ENCODE data around the gene TRAF3IP3.

The TRAF3IP3 gene
- long read RNA-seq, donor 1 = 0 reads
- long read RNA-seq, donor 2 = 0 reads
- long read RNA-seq, donor 3 = 0 reads
- long read RNA-seq, donor 4 = 0 reads
- long read RNA-seq, donor 5 = 0 reads
- long read RNA-seq, donor 6, partial matches to known transcripts = 8 of 8 reads
- long read RNA-seq, donor 6, other reads (novel, unspliced or antisense) = 0 of 8 reads
- long read RNA-seq, donor 7 = 0 reads
- long read RNA-seq, donor 8, partial matches to known transcripts = 5 of 5 reads
- long read RNA-seq, donor 8, other reads (novel, unspliced or antisense) = 0 of 5 reads

- DNase-seq = no peak
These were observed at the start of gene TRAF3IP3 for GRCh38 chr1:209755926-209756614. Gene TRAF3IP3 (plus strand): TSS chr1:209756053. CDS start chr1:209760040, 3,987 bp downstream.

- DNase-seq = no peak
These were observed 49.2 kb upstream of the TRAF3IP3 start for GRCh38 chr1:209706622-209707021.

GRCh38 chr1:209707308-209707707 lies 48.5 kb upstream of the TRAF3IP3 start:
- DNase-seq = no peak

GRCh38 chr1:209708297-209708696 lies 47.6 kb upstream of the TRAF3IP3 start:
- no peak for DNase-seq

- DNase-seq = no peak
These were observed 45.8 kb upstream of the TRAF3IP3 start for GRCh38 chr1:209710093-209710492.

- DNase-seq = no peak
These were observed 45.0 kb upstream of the TRAF3IP3 start for GRCh38 chr1:209710847-209711246.

GRCh38 chr1:209714338-209714737 lies 41.5 kb upstream of the TRAF3IP3 start:
- DNase-seq = no peak

- DNase-seq = no peak
These were observed 40.5 kb upstream of the TRAF3IP3 start for GRCh38 chr1:209715314-209715713.

- no peak for DNase-seq
These were observed 38.0 kb upstream of the TRAF3IP3 start for GRCh38 chr1:209717818-209718217.

- DNase-seq = no peak
These were observed 35.5 kb upstream of the TRAF3IP3 start for GRCh38 chr1:209720326-209720725.

- no peak for DNase-seq
These were observed 35.0 kb upstream of the TRAF3IP3 start for GRCh38 chr1:209720826-209721225.

- no peak for DNase-seq
These were observed 34.5 kb upstream of the TRAF3IP3 start for GRCh38 chr1:209721323-209721722.

- DNase-seq = no peak
These were observed 32.6 kb upstream of the TRAF3IP3 start for GRCh38 chr1:209723265-209723664.

- no peak for DNase-seq
These were observed 31.8 kb upstream of the TRAF3IP3 start for GRCh38 chr1:209723756-209724693.

GRCh38 chr1:209727286-209727685 lies 28.6 kb upstream of the TRAF3IP3 start:
- DNase-seq = no peak

- DNase-seq = no peak
These were observed 28.1 kb upstream of the TRAF3IP3 start for GRCh38 chr1:209727785-209728184.

GRCh38 chr1:209728466-209728865 lies 27.4 kb upstream of the TRAF3IP3 start:
- no peak for DNase-seq

GRCh38 chr1:209729436-209729835 lies 26.4 kb upstream of the TRAF3IP3 start:
- no peak for DNase-seq

- DNase-seq = no peak
These were observed 23.1 kb upstream of the TRAF3IP3 start for GRCh38 chr1:209732725-209733124.

- DNase-seq = no peak
These were observed 22.3 kb upstream of the TRAF3IP3 start for GRCh38 chr1:209733409-209734192.

GRCh38 chr1:209736490-209737117 lies 19.2 kb upstream of the TRAF3IP3 start:
- no peak for DNase-seq

- no peak for DNase-seq
These were observed 18.7 kb upstream of the TRAF3IP3 start for GRCh38 chr1:209737118-209737505.

All from right kidney (tissue), 9 donors.